GM12801 (cell line): ENCODE results near the gene SCOC.

Experiments used
- TF ChIP-seq, protein P1 (sequence below): IDR thresholded peaks from one replicate; pipeline ENCODE4 v1.5.1; 2011; ENCODE audit warnings: control low read depth; ENCODE audit not compliant: insufficient read length; ENCODE audit errors: extremely low read depth

Gene SCOC

GRCh38 chr4:140395668-140396067 lies 22.2 kb downstream of the SCOC start:
- TF ChIP-seq, protein P1, sequence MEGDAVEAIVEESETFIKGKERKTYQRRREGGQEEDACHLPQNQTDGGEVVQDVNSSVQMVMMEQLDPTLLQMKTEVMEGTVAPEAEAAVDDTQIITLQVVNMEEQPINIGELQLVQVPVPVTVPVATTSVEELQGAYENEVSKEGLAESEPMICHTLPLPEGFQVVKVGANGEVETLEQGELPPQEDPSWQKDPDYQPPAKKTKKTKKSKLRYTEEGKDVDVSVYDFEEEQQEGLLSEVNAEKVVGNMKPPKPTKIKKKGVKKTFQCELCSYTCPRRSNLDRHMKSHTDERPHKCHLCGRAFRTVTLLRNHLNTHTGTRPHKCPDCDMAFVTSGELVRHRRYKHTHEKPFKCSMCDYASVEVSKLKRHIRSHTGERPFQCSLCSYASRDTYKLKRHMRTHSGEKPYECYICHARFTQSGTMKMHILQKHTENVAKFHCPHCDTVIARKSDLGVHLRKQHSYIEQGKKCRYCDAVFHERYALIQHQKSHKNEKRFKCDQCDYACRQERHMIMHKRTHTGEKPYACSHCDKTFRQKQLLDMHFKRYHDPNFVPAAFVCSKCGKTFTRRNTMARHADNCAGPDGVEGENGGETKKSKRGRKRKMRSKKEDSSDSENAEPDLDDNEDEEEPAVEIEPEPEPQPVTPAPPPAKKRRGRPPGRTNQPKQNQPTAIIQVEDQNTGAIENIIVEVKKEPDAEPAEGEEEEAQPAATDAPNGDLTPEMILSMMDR = no peak

DNA sequence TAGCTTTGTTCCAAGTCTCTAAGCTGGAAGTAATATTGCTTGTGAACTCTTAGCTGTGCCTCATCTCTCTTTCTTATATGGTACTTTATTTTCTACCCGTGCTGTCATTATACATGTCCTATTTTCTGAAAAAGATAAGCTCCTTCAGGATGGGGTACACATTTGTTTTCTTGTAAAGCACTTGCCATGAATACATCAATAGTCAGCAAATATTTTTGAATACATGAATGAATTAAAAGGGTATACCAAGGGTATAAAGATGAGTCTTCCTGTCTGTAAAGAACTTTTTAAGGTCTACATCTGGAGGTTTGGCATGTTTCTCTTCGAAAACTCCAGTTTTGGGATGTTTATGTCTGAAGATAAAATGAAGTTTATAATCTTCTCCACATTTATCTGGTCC lies 26.7 kb downstream of the SCOC start:
- TF ChIP-seq, protein P1 = no peak

DNA sequence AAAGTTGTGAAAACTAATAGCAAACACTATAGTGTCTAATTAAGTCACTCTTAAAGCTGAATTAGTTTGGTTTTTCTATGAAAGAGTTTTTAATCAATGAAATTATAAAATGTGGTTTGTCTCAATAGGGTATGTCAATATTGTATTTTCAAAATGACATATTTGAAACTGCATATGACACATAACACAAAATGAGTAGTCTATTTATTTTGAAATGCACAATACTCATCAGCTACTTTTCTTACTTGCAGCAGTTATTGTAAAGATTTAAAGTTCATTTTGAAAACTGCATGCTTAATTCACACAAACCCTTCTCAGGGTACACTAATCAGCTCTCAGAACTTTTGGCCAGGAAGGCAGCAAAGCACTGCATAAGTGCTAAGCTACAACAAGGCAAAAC lies 32.8 kb downstream of the SCOC start:
- TF ChIP-seq, protein P1 = no peak

- TF ChIP-seq, protein P1 = no peak
Measured at GRCh38 chr4:140408974-140409373, 35.5 kb downstream of the SCOC start.

GRCh38 chr4:140423106-140423505 lies 49.7 kb downstream of the SCOC start:
- TF ChIP-seq, protein P1 = no peak

- TF ChIP-seq, protein P1 = no peak
Measured at GRCh38 chr4:140426610-140427105, 53.2 kb downstream of the SCOC start.

DNA sequence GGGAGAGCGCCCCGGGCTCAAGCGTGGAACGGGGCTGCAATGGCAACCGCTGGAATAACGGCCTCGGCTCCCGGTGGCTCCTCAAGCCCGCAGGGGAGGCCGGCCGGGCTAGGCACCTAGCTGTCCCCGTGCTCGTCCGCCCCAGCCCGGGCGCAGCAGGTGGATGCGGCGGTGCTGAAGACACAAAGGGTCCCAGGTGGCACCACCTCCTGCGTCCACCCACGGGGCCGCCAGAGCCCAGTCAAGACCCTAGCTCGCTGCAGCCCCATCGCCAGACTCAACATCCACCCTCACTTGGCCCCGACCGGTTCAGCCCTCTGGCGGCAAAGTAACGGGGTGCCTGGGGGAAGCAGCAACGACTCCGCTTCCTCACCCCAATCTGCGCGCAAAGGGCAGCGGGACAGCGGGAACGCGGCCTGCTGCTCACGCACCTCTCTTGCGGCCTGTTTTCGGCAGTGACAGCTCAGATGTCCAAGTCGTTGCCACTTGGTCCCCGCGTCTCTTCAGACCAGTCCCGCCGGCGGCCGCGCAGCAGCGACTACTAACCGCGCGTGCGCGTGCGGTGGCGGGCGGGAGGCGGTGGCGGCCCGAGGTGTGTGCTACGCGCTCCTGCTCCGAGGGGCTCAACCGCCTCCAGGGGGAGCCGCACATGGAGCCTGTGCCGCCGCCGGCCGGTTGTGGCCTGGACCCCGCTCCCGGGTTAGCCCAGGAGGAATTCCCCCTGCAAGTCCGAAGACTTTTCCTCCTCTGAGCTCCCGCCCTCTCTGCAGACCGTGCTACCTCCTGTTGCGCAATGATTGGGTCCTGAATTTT lies 53.9 kb downstream of the SCOC start, which contains the start of gene CLGN:
Gene CLGN (minus strand): TSS at position 543 of the 813 bp plus-strand sequence. CDS start 14,570 bp downstream, outside the sequence.
- TF ChIP-seq, protein P1 = no peak
